Neural progenitor cell (in vitro differentiated cells): ENCODE measurements around the gene EHBP1. TPM values are rescaled to one million over a fixed set of nuclear protein-coding genes. Genes with fewer than 3 reads are reported as not detected.
A peak's percentile ranks its signal among the peaks of the same experiment; 100 is the strongest.

Experiments used
- DNase-seq: peaks from one replicate; pipeline ENCODE4 v3.0.0-alpha.2; 2016; ENCODE audit warnings: low spot score
- H2AFZ ChIP-seq: fragments of 200-600 bp; sonication (generic); replicated peaks from 2 replicates; pipeline ENCODE4 v1.6.1; 2016; ENCODE audit warnings: antibody characterized with exemption
- H3F3A ChIP-seq: fragments of 200-600 bp; sonication (generic); 2 replicates; pipeline ENCODE4 v1.6.1; 2016; ENCODE audit warnings: antibody characterized with exemption, low read depth
- H3K27ac ChIP-seq: fragments of 200-600 bp; sonication (generic); 2 replicates; pipeline ENCODE4 v1.5.1; 2016; ENCODE audit warnings: mild to moderate bottlenecking
- H3K27me3 ChIP-seq: fragments of 200-600 bp; sonication (generic); 2 replicates; pipeline ENCODE4 v1.6.1; 2016; ENCODE audit warnings: mild to moderate bottlenecking, moderate library complexity
- H3K36me3 ChIP-seq: fragments of 200-600 bp; sonication (generic); 2 replicates; pipeline ENCODE4 v1.5.1; 2016
- H3K4me1 ChIP-seq: fragments of 200-600 bp; sonication (generic); 2 replicates; pipeline ENCODE4 v1.6.1; 2016; ENCODE audit warnings: mixed run types
- H3K4me2 ChIP-seq: fragments of 200-600 bp; sonication (generic); 2 replicates; pipeline ENCODE4 v1.6.1; 2016
- H3K4me3 ChIP-seq: fragments of 200-600 bp; sonication (generic); 2 replicates; pipeline ENCODE4 v1.5.1; 2016
- H3K79me2 ChIP-seq: fragments of 200-600 bp; sonication (generic); 2 replicates; pipeline ENCODE4 v1.6.1; 2016; ENCODE audit warnings: low read depth
- H3K9ac ChIP-seq: fragments of 200-600 bp; sonication (generic); 2 replicates; pipeline ENCODE4 v1.6.1; 2016
- H3K9me3 ChIP-seq: fragments of 200-600 bp; sonication (generic); 2 replicates; pipeline ENCODE4 v1.5.1; 2016; ENCODE audit warnings: low read depth
- H4K20me1 ChIP-seq: fragments of 200-600 bp; sonication (generic); 2 replicates; pipeline ENCODE4 v1.6.1; 2016; ENCODE audit warnings: low read depth
- H3K27ac Mint-ChIP-seq: 3 replicates; pipeline ENCODE4 v1.8.0; 2021; ENCODE audit warnings: mixed read lengths
- H3K27me3 Mint-ChIP-seq: 2 replicates; pipeline ENCODE4 v1.8.0; 2022; ENCODE audit warnings: low read depth, mild to moderate bottlenecking, inconsistent platforms, moderate library complexity, mixed read lengths; ENCODE audit not compliant: insufficient read depth
- H3K36me3 Mint-ChIP-seq: 3 replicates; pipeline ENCODE4 v1.8.0; 2021; ENCODE audit warnings: mixed read lengths
- H3K4me1 Mint-ChIP-seq: 3 replicates; pipeline ENCODE4 v1.8.0; 2021; ENCODE audit warnings: mixed read lengths
- H3K4me3 Mint-ChIP-seq: 3 replicates; pipeline ENCODE4 v1.8.0; 2021; ENCODE audit warnings: mild to moderate bottlenecking, moderate library complexity, mixed read lengths
- H3K9me3 Mint-ChIP-seq: 3 replicates; pipeline ENCODE4 v1.8.0; 2020; ENCODE audit warnings: mixed read lengths
- EZH2 ChIP-seq: fragments of 200-600 bp; sonication (generic); IDR thresholded peaks from 2 replicates; pipeline ENCODE4 v1.6.1; 2017; ENCODE audit warnings: antibody characterized with exemption, mild to moderate bottlenecking, moderate library complexity
- EZH2phosphoT487 ChIP-seq: fragments of 200-600 bp; sonication (generic); IDR thresholded peaks from 2 replicates; pipeline ENCODE4 v1.6.1; 2017; ENCODE audit warnings: antibody characterized with exemption
- total RNA-seq: library from RNA; depleted of rRNA; stranded (reverse); fragments of >200 nt; gene quantifications from 2 replicates; pipeline ENCODE4 v1.2.3, GENCODE V29; 2015; ENCODE audit warnings: low replicate concordance
- TF ChIP-seq, protein P1 (sequence below): fragments of 200-600 bp; sonication (generic); IDR thresholded peaks from 2 replicates; pipeline ENCODE4 v1.5.1; 2017; ENCODE audit warnings: antibody characterized with exemption, mild to moderate bottlenecking

The EHBP1 gene
- total RNA-seq, 1 donor from 2014 or later = 65.8 TPM

- H3K9ac ChIP-seq = no peak overlapping the region
- Mint-ChIP-seq H3K27me3 (no peaks in the 10 kb centered on the region), H3K27ac (no peak overlapping the region), H3K9me3 (peaks cover 16% of the 10 kb centered on the region), H3K4me3 (no peak overlapping the region), H3K4me1 (no peaks in the 10 kb centered on the region), H3K36me3 (peaks cover 16% of the 10 kb centered on the region)
- H3K27me3 ChIP-seq = no peaks in the 10 kb centered on the region
- no peaks in the 10 kb centered on the region for H3F3A ChIP-seq
- H3K4me1 ChIP-seq = no peaks in the 10 kb centered on the region
- DNase-seq = no peak
- no peak overlapping the region for H3K4me2 ChIP-seq
- H3K27ac ChIP-seq = no peak overlapping the region
- H2AFZ ChIP-seq = no peak overlapping the region
- H3K4me3 ChIP-seq = no peak overlapping the region
- H3K9me3 ChIP-seq = peaks cover 9% of the 10 kb centered on the region
- no peaks in the 10 kb centered on the region for H3K79me2 ChIP-seq
- TF ChIP-seq EZH2phosphoT487 (no peak), EZH2 (no peak)
- TF ChIP-seq, protein P1, sequence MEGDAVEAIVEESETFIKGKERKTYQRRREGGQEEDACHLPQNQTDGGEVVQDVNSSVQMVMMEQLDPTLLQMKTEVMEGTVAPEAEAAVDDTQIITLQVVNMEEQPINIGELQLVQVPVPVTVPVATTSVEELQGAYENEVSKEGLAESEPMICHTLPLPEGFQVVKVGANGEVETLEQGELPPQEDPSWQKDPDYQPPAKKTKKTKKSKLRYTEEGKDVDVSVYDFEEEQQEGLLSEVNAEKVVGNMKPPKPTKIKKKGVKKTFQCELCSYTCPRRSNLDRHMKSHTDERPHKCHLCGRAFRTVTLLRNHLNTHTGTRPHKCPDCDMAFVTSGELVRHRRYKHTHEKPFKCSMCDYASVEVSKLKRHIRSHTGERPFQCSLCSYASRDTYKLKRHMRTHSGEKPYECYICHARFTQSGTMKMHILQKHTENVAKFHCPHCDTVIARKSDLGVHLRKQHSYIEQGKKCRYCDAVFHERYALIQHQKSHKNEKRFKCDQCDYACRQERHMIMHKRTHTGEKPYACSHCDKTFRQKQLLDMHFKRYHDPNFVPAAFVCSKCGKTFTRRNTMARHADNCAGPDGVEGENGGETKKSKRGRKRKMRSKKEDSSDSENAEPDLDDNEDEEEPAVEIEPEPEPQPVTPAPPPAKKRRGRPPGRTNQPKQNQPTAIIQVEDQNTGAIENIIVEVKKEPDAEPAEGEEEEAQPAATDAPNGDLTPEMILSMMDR = no peak
- no peaks in the 10 kb centered on the region for H3K36me3 ChIP-seq
- no peaks in the 10 kb centered on the region for H4K20me1 ChIP-seq
These were observed 63.1 kb downstream of the EHBP1 start for GRCh38 chr2:62768615-62769014.

DNA sequence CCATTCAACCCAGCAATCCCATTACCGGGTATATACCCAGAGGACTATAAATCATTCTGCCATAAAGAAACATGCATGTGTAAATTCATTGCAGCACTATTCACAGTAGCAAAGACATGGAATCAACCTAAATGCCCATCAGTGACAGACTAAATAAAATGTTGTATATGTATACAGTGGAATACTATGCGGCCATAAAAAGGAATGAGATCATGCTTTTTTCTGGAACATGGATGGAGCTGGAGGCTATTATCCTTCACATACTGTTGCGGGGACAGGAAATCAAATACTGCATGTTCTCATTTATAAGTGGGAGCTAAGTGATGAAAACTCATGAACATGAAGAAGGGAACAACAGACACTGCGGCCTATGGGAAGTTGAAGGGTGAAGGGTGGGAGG lies 65.1 kb downstream of the EHBP1 start:
- H3K36me3 ChIP-seq = no peaks in the 10 kb centered on the region
- no peaks in the 10 kb centered on the region for H3K27me3 ChIP-seq
- H3K27me3 Mint-ChIP-seq = no peaks in the 10 kb centered on the region

GRCh38 chr2:62774555-62775366 lies 69.2 kb downstream of the EHBP1 start:
- TF ChIP-seq EZH2 = no peak
- TF ChIP-seq EZH2phosphoT487 = no peak
- TF ChIP-seq, protein P1 = peak; percentile 91
- H3F3A ChIP-seq = no peaks in the 10 kb centered on the region
- no peak overlapping the region for H3K4me2 ChIP-seq
- H3K36me3 Mint-ChIP-seq = peaks cover 2% of the 10 kb centered on the region
- no peak overlapping the region for H3K4me3 ChIP-seq
- H3K4me1 ChIP-seq = no peaks in the 10 kb centered on the region
- no peaks in the 10 kb centered on the region for H4K20me1 ChIP-seq
- H3K27me3 Mint-ChIP-seq = no peaks in the 10 kb centered on the region
- H3K79me2 ChIP-seq = no peaks in the 10 kb centered on the region
- peak overlapping the region; percentile 37 for H3K27ac Mint-ChIP-seq
- no peak overlapping the region for H3K27ac ChIP-seq
- H3K9me3 ChIP-seq = peaks cover 9% of the 10 kb centered on the region
- H3K27me3 ChIP-seq = no peaks in the 10 kb centered on the region
- H3K36me3 ChIP-seq = no peaks in the 10 kb centered on the region
- no peak overlapping the region for H2AFZ ChIP-seq
- peak; percentile 21 for DNase-seq
- H3K9me3 Mint-ChIP-seq = peaks cover 5% of the 10 kb centered on the region
- no peak overlapping the region for H3K4me3 Mint-ChIP-seq
- H3K4me1 Mint-ChIP-seq = peaks cover 5% of the 10 kb centered on the region
- no peak overlapping the region for H3K9ac ChIP-seq

More for the DNA sequence above, 65.1 kb downstream of the EHBP1 start:
- peaks cover 16% of the 10 kb centered on the region for H3K9me3 Mint-ChIP-seq
- Histone ChIP-seq H2AFZ (no peak overlapping the region), H3K4me3 (no peak overlapping the region), H3K4me2 (no peak overlapping the region), H3K9me3 (peaks cover 9% of the 10 kb centered on the region), H3K9ac (no peak overlapping the region), H3K79me2 (no peaks in the 10 kb centered on the region), H3K4me1 (no peaks in the 10 kb centered on the region), H3F3A (no peaks in the 10 kb centered on the region), H4K20me1 (no peaks in the 10 kb centered on the region), H3K27ac (no peak overlapping the region)
- TF ChIP-seq EZH2 (no peak), EZH2phosphoT487 (no peak)
- TF ChIP-seq, protein P1 = no peak
- H3K4me1 Mint-ChIP-seq = no peaks in the 10 kb centered on the region
- H3K27ac Mint-ChIP-seq = no peak overlapping the region
- no peak overlapping the region for H3K4me3 Mint-ChIP-seq
- peaks cover 16% of the 10 kb centered on the region for H3K36me3 Mint-ChIP-seq
- DNase-seq = no peak
